OCI-LY3 (cell line): ENCODE results near the gene ESPN.
A peak's percentile ranks its signal among the peaks of the same experiment; 100 is the strongest.

ENCODE experiments used
- H2AFZ ChIP-seq: fragments of 200-600, 300-600 bp; shearing (Covaris generic); 2 replicates; pipeline ENCODE4 v1.6.0; 2014; ENCODE audit warnings: antibody characterized with exemption, low read depth, low read length
- H3K27ac ChIP-seq: fragments of 200-600, 300-600 bp; sonication (generic); 2 replicates; pipeline ENCODE4 v1.5.1; 2014; ENCODE audit warnings: mild to moderate bottlenecking, low read length, moderate library complexity, mixed read lengths
- H3K27me3 ChIP-seq: fragments of 200-600, 300-600 bp; sonication (generic); 2 replicates; pipeline ENCODE4 v1.6.1; 2014; ENCODE audit warnings: low read depth, low read length, mixed read lengths
- H3K36me3 ChIP-seq: fragments of 200-600, 300-600 bp; sonication (generic); replicated peaks from 2 replicates; pipeline ENCODE3; 2014; ENCODE audit warnings: low read depth, low read length, mixed read lengths
- H3K4me1 ChIP-seq: fragments of 300-600, 200-600 bp; sonication (generic); 2 replicates; pipeline ENCODE4 v1.6.1; 2014; ENCODE audit warnings: low read length, mixed read lengths
- H3K4me2 ChIP-seq: fragments of 200-600, 300-600 bp; sonication (generic); 2 replicates; pipeline ENCODE4 v1.6.1; 2014; ENCODE audit warnings: low read length, mixed read lengths
- H3K4me3 ChIP-seq: fragments of 300-600, 200-600 bp; sonication (generic); 2 replicates; pipeline ENCODE4 v1.5.1; 2014; ENCODE audit warnings: antibody characterized with exemption, mild to moderate bottlenecking, low read length, moderate library complexity
- H3K79me2 ChIP-seq: fragments of 300-600, 200-600 bp; shearing (Covaris generic); 2 replicates; pipeline ENCODE4 v1.6.1; 2014; ENCODE audit warnings: mild to moderate bottlenecking, low read length, mixed read lengths
- H3K9ac ChIP-seq: fragments of 300-600, 200-600 bp; shearing (Covaris generic); 2 replicates; pipeline ENCODE4 v1.6.0; 2014; ENCODE audit warnings: mild to moderate bottlenecking, low read length, moderate library complexity
- H3K9me3 ChIP-seq: fragments of 200-600, 300-600 bp; shearing (Covaris generic); 2 replicates; pipeline ENCODE4 v1.6.1; 2014; ENCODE audit warnings: low read length, mixed read lengths; ENCODE audit not compliant: insufficient read depth
- H4K20me1 ChIP-seq: fragments of 200-600, 300-600 bp; sonication (generic); 2 replicates; pipeline ENCODE4 v1.6.1; 2016; ENCODE audit warnings: low read length, mixed read lengths; ENCODE audit not compliant: insufficient read depth
- EZH2phosphoT487 ChIP-seq: fragments of 200-600 bp; shearing (Covaris generic); IDR thresholded peaks from 2 replicates; pipeline ENCODE4 v1.6.1; 2018; ENCODE audit warnings: antibody characterized with exemption, mixed run types, low read depth
- TF ChIP-seq, protein P1 (sequence below): fragments of 200-600, 300-600 bp; sonication (generic); IDR thresholded peaks from 2 replicates; pipeline ENCODE4 v1.5.1; 2014; ENCODE audit warnings: antibody characterized with exemption, low read length, low read depth

Gene ESPN

DNA sequence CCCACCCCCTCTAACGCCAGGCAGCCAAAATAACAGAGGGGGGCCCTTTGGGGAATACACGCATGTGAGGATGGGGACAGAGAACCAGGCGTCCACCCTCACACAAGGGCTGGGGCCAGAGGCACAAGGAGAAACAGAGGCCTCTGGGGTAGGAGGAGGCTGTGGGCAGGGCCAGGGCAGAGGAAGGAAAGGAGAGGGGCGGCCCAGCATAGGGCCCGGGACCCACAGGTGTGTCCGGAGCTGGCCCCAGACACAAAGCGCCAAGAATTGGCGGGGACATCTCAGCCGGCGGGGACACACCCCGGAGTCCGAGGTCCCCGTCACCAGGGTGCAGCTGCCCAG lies 60.2 kb downstream of the ESPN start:
- Histone ChIP-seq H3K27me3 (no peaks in the 10 kb centered on the region), H3K4me1 (peaks cover 10% of the 10 kb centered on the region; the same call in 1 of the 2 replicates), H3K4me3 (no peak overlapping the region), H3K27ac (no peak overlapping the region), H3K4me2 (no peak overlapping the region), H4K20me1 (no peaks in the 10 kb centered on the region), H3K79me2 (no peaks in the 10 kb centered on the region), H3K9me3 (no peaks in the 10 kb centered on the region), H3K36me3 (no peaks in the 10 kb centered on the region), H3K9ac (no peak overlapping the region), H2AFZ (no peak overlapping the region)
- TF ChIP-seq EZH2phosphoT487: no peak
- TF ChIP-seq, protein P1, sequence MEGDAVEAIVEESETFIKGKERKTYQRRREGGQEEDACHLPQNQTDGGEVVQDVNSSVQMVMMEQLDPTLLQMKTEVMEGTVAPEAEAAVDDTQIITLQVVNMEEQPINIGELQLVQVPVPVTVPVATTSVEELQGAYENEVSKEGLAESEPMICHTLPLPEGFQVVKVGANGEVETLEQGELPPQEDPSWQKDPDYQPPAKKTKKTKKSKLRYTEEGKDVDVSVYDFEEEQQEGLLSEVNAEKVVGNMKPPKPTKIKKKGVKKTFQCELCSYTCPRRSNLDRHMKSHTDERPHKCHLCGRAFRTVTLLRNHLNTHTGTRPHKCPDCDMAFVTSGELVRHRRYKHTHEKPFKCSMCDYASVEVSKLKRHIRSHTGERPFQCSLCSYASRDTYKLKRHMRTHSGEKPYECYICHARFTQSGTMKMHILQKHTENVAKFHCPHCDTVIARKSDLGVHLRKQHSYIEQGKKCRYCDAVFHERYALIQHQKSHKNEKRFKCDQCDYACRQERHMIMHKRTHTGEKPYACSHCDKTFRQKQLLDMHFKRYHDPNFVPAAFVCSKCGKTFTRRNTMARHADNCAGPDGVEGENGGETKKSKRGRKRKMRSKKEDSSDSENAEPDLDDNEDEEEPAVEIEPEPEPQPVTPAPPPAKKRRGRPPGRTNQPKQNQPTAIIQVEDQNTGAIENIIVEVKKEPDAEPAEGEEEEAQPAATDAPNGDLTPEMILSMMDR: no peak

GRCh38 chr1:6485168-6486101 lies 60.9 kb downstream of the ESPN start:
- no peak overlapping the region for H3K9ac ChIP-seq
- H3K27ac ChIP-seq: no peak overlapping the region
- H3K4me1 ChIP-seq: peaks cover 10% of the 10 kb centered on the region; the same call in 1 of the 2 replicates
- H3K9me3 ChIP-seq: no peaks in the 10 kb centered on the region
- no peak overlapping the region for H2AFZ ChIP-seq
- no peaks in the 10 kb centered on the region for H3K27me3 ChIP-seq
- H3K4me2 ChIP-seq: peak overlapping the region; percentile 67; the same call in 1 of the 2 replicates
- H3K4me3 ChIP-seq: no peak overlapping the region
- H3K79me2 ChIP-seq: no peaks in the 10 kb centered on the region
- TF ChIP-seq, protein P1: no peak
- TF ChIP-seq EZH2phosphoT487: no peak
- no peaks in the 10 kb centered on the region for H4K20me1 ChIP-seq
- H3K36me3 ChIP-seq: no peaks in the 10 kb centered on the region

GRCh38 chr1:6486433-6487011 lies 61.9 kb downstream of the ESPN start:
- peak overlapping the region; percentile 56 for H3K4me3 ChIP-seq

More at GRCh38 chr1:6486433-6487011, 61.9 kb downstream of the ESPN start:
- Histone ChIP-seq H3K27ac (no peak overlapping the region), H3K27me3 (no peaks in the 10 kb centered on the region), H3K36me3 (no peaks in the 10 kb centered on the region), H3K79me2 (no peaks in the 10 kb centered on the region), H3K9me3 (no peaks in the 10 kb centered on the region), H3K9ac (no peak overlapping the region), H4K20me1 (no peaks in the 10 kb centered on the region), H2AFZ (peak overlapping the region; percentile 59; the same call in 1 of the 2 replicates), H3K4me2 (peak overlapping the region; percentile 67), H3K4me1 (peaks cover 13% of the 10 kb centered on the region)
- TF ChIP-seq, protein P1: peak; percentile 64
- TF ChIP-seq EZH2phosphoT487: no peak
